SKM-1 (cell line): ENCODE data around the gene PACS2.
"Not testable (repeated sequence)": the region's sequence is repeated elsewhere in the genome, so short reads cannot be mapped to it uniquely, and the experiment has no call there.

Source experiments
- DNase-seq: peaks from one replicate; lab custom pipeline; 2025; ENCODE audit not compliant: unreplicated experiment; lab: John Stamatoyannopoulos, UW

Gene PACS2

GRCh38 chr14:105348945-105349699, 34.6 kb downstream of the PACS2 start:
- no peak for DNase-seq

GRCh38 chr14:105349992-105350391, 35.4 kb downstream of the PACS2 start:
- no peak for DNase-seq

GRCh38 chr14:105350450-105351244, 36.1 kb downstream of the PACS2 start:
- DNase-seq = no peak

- DNase-seq = no peak
Observed at GRCh38 chr14:105351410-105351809, 36.9 kb downstream of the PACS2 start.

- peak; percentile 67 for DNase-seq
Observed at GRCh38 chr14:105351920-105352851, 37.6 kb downstream of the PACS2 start.

GRCh38 chr14:105353136-105353535, 38.6 kb downstream of the PACS2 start:
- DNase-seq = no peak

GRCh38 chr14:105354541-105354940, 40.0 kb downstream of the PACS2 start:
- no peak for DNase-seq

- DNase-seq = no peak
Observed at GRCh38 chr14:105355049-105355575, 40.6 kb downstream of the PACS2 start.

GRCh38 chr14:105355850-105356604, 41.5 kb downstream of the PACS2 start:
- DNase-seq = no peak

GRCh38 chr14:105356927-105357326, 42.4 kb downstream of the PACS2 start:
- no peak for DNase-seq

- no peak for DNase-seq
Observed at GRCh38 chr14:105357626-105358025, 43.1 kb downstream of the PACS2 start.

- no peak for DNase-seq
Observed at GRCh38 chr14:105358140-105358846, 43.7 kb downstream of the PACS2 start.

- DNase-seq = no peak
Observed at GRCh38 chr14:105358943-105359342, 44.4 kb downstream of the PACS2 start.

GRCh38 chr14:105361412-105361811, 46.9 kb downstream of the PACS2 start:
- DNase-seq = not testable (repeated sequence)

GRCh38 chr14:105363847-105364708, 49.5 kb downstream of the PACS2 start:
- no peak for DNase-seq

GRCh38 chr14:105365101-105365500, 50.6 kb downstream of the PACS2 start:
- DNase-seq = no peak

- no peak for DNase-seq
Observed at GRCh38 chr14:105365681-105366080, 51.1 kb downstream of the PACS2 start.

GRCh38 chr14:105366386-105367074, 52.0 kb downstream of the PACS2 start:
- no peak for DNase-seq
